GM19328 (cell line): ENCODE results near the gene UCN.
"Not testable (repeated sequence)": the region's sequence is repeated elsewhere in the genome, so short reads cannot be mapped to it uniquely, and the experiment has no call there.

Source experiments
- ATAC-seq: cut with Tn5 transposase; IDR thresholded peaks from one replicate; pipeline ENCODE4 v1.9.1; 2021; ENCODE audit warnings: mild to moderate bottlenecking, moderate library complexity; ENCODE audit not compliant: unreplicated experiment

UCN gene

GRCh38 chr2:27285481-27285880 lies 22.8 kb downstream of the UCN start:
- no peak for ATAC-seq

GRCh38 chr2:27284996-27285395 lies 23.2 kb downstream of the UCN start:
- no peak for ATAC-seq

- ATAC-seq: no peak
Observed at GRCh38 chr2:27282892-27283291, 25.4 kb downstream of the UCN start.

- ATAC-seq: no peak
Observed at GRCh38 chr2:27281855-27282559, 26.2 kb downstream of the UCN start, which contains the start of gene TRIM54. Gene TRIM54 (plus strand): TSS chr2:27282429. CDS start chr2:27282732, 303 bp downstream.

GRCh38 chr2:27281442-27281841 lies 26.8 kb downstream of the UCN start:
- no peak for ATAC-seq

- ATAC-seq: no peak
Observed at GRCh38 chr2:27280826-27281225, 27.4 kb downstream of the UCN start.

GRCh38 chr2:27278010-27278409 lies 30.2 kb downstream of the UCN start:
- no peak for ATAC-seq

- no peak for ATAC-seq
Observed at GRCh38 chr2:27275211-27276150, 32.8 kb downstream of the UCN start, which contains the start of gene DNAJC5G. Gene DNAJC5G (plus strand): TSS chr2:27275433. CDS start chr2:27276729, 1,296 bp downstream.

GRCh38 chr2:27272537-27273522 lies 35.4 kb downstream of the UCN start:
- ATAC-seq: not testable (repeated sequence)

GRCh38 chr2:27271631-27272340 lies 36.5 kb downstream of the UCN start:
- no peak for ATAC-seq

- no peak for ATAC-seq
Observed at GRCh38 chr2:27270670-27271069, 37.6 kb downstream of the UCN start.

GRCh38 chr2:27270131-27270530 lies 38.1 kb downstream of the UCN start:
- ATAC-seq: no peak

GRCh38 chr2:27268296-27268695 lies 39.9 kb downstream of the UCN start:
- not testable (repeated sequence) for ATAC-seq

- no peak for ATAC-seq
Observed at GRCh38 chr2:27265536-27265870, 42.7 kb downstream of the UCN start.

- ATAC-seq: no peak
Observed at GRCh38 chr2:27264753-27265535, 43.3 kb downstream of the UCN start.

GRCh38 chr2:27264253-27264752 lies 43.9 kb downstream of the UCN start:
- no peak for ATAC-seq

- ATAC-seq: no peak
Observed at GRCh38 chr2:27263287-27264252, 44.7 kb downstream of the UCN start.
